GM19324 (cell line): Measurements from ENCODE around the gene ZFTA.

Experiments used
- ATAC-seq: cut with Tn5 transposase; IDR thresholded peaks from one replicate; pipeline ENCODE4 v1.9.1; 2021; ENCODE audit warnings: mild to moderate bottlenecking, moderate library complexity; ENCODE audit not compliant: unreplicated experiment, low FRiP score

The ZFTA gene

DNA sequence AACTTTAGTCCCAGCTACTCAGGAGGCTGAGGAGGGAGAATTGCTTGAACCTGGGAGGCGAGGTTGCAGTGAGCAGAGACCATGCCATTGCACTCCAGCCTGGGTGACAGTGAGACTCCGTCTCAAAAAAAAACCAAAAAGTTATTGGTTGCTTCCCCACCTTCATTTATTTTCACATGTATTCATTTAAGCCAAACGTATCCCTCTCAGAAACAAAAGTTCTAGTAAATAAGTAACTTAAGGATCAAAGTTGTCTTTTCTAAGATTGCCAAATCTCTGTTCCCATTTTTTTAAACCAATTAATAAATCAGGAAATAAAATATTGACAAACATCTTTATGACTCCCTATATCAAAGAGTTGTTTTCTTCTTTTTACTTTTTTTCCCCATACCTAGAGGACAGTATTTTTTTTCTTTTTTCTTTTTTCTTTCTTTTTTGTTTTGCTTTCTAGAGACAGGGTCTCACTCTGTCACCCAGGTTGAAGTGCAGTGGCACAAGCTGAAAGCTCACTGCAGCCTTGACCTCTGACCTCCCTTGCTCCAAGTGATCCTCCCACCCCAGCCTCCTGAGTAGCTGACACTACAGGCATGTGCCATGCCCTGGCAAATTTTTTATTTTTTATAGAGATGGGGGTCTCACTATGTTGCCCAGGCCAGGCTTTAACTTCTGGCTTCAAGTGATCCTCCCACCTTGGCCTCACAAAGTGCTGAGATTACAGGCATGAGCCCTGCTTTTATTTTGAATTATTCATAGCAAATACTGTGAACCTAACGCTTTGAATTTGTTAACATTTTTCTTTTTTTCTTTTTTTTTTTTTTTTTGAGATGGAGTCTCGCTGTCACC lies 11.4 kb downstream of the ZFTA start:
- ATAC-seq: no peak

DNA sequence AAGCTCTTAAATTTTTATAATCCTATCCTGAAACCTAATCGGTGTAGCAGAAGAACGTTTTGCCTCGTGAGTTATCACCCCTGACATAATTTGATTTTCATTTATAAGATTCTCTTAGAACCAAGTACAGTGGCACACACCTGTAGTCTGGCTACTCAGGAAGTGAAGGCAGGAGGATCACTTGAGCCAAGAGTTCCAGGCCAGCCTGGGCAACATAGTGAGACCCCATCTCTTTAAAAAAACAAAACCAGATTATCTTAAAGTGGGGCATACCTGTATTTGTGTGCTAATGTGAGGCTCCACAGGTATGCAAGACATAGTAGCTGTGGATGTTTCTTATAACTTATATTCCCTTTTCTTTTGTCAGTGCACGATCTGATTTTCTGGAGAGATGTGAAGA lies 19.0 kb downstream of the ZFTA start:
- no peak for ATAC-seq

DNA sequence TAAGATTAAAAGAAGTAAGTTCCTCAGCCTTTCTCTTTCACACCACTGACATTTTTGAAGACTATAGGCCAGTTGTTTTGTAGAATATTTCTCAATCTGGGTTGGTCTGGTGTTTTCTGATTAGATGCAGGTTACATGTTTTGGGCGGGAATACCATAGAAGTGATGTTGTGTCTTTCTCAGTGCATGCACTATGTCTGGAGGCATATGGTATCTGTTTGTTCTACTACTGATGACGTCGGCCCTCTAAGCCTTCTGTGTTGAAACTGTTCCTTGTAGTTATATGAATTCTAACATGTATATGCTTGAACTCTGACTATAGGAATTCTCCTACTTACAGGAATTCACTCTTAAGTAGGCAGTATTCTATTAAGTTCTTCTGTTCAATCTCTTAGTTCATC lies 21.6 kb downstream of the ZFTA start:
- ATAC-seq: no peak

DNA sequence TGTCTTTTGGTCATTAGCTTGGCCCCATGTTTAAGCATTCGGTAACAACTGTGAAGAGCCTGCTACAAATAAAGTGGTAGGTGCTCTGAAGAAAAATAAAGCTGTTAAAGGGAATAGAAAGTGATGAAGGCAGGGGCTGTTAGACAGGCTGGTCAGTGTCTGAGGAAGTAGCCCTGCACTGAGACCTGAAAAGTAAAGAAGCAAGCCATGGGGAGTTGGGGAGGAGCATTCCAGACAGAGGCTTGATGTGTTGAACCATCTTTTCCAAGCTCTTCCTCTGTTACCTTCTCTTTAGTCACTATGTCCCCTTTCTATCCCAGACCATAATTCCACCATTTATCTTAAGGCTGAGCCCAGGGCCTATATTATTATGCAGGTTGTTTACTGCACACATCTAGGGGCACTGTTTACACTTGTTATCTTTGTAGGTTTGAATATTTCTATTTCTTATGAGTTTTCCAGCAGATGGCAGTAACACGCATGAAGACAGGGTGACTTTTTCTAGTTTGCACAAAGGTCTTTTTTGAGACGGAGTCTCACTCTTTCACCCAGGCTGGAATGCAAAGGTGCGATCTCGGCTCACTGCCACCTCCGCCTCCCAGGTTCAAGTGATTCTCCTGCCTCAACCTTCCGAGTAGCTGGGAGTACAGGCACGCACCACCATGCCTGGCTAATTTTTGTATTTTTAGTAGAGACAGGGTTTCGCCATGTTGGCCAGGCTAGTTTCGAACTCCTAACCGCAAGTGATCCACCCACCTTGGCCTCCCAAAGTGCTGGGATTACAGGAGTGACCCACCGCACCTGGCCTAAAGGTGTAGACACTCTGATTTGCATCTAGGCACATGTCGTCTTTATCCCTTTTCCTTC lies 23.0 kb downstream of the ZFTA start:
- no peak for ATAC-seq

DNA sequence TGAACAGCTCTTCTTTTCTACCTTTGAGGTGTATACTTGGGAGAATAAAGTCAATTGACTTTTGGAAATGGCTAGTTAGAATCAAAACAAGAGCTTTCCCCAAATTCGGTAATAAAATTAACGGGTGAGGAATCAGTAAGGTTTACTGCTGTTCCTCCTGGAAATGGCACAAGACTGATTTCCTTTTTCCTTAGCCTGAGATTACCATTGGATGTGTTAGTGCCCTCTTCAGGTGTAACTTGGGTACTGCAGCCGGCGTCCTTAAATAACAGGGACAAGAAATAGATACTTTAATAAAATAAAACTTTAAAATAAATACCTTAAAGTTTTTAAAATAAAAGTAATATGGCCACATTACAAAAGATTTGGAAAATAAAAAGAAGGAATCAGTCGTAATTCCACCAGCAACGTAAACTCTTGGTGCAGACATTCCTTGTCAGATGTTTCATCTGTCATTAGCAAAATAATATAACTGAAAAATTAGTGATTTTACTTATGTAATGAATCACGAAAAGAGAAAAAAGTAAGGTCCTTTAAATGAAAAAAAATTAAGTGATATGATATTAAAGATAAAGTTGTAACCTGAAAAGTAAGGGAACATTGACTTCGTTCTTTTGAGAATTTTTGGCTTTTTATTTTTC lies 29.7 kb downstream of the ZFTA start:
- ATAC-seq: no peak

DNA sequence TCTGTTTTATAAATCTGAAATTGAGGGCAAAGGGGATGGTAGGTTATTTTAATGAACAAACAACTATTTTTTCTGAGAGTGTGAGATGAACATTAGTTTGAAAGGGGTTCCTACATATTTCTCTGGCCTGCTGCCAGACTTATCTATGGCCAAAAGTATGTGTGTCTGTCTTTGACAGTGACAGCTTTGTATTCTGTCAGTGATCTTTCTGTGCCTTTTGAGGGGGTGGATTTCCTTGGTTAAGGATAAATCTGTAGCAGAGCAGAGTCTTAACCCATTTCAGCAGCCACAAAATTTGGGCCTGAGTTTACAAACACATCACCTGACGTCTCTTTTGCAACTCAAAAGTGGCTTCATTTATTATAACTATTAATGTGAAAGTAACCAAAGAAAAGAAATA lies 30.9 kb downstream of the ZFTA start:
- ATAC-seq: no peak

DNA sequence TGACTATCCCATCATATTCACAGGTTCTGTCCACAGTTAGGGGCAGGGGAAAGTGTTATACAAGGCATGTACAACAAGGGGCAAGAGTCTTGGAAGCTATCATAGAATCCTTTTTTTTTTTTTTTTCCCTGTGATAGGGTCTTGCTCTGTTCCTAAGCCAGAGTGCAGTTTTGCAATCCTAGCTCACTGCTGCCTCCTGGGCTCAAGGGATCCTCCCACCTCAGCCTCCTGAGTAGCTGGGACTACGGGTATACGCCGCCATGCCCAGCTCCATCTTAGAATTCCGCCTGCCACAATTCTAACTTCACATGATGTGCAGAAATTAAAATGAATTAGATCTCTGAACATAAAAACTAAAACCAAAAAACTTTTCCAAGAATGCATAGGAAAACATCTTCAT lies 31.7 kb downstream of the ZFTA start:
- ATAC-seq: no peak

DNA sequence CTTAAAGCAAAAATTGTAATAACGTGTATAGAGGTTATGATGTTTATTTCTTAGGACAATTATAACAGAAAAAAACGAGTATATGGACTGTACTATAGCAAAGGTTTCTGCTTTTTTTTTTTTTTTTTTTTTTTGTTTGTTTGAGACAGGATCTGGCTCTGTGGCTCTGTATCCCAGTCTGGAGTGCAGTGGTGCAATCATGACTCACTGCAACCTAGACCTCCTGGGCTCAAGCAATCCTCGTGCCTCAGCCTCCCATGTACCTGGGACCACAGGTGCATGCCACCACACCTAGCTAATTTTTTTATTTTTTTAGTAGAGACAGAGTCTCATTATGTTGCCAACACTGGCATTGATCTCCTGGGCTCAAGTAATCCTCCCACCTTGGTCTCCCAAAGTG lies 39.2 kb downstream of the ZFTA start:
- ATAC-seq: no peak

DNA sequence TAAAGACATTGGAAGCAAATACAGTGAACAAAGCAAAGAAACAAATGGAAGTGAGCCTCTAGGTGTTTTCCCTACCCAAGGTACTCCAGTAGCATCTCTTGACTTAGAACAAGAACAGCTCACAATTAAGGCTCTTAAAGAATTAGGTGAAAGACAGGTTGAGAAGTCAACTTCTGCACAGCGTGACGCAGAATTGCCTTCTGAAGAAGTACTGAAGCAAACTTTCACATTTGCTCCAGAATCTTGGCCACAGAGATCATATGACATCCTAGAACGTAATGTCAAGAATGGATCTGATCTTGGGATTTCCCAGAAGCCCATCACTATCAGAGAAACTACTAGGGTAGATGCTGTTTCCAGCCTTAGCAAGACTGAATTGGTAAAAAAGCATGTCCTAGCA lies 48.0 kb downstream of the ZFTA start:
- ATAC-seq: no peak

DNA sequence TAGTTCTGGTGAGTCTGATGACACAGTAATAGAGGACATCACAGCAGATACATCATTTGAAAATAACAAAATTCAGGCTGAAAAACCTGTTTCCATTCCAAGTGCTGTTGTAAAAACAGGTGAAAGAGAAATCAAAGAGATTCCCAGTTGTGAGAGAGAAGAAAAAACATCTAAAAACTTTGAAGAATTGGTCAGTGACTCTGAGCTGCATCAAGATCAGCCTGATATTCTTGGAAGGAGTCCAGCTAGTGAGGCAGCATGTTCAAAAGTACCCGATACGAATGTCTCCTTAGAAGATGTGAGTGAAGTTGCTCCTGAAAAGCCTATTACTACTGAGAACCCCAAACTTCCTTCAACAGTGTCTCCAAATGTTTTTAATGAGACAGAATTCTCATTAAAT lies 48.6 kb downstream of the ZFTA start:
- no peak for ATAC-seq

DNA sequence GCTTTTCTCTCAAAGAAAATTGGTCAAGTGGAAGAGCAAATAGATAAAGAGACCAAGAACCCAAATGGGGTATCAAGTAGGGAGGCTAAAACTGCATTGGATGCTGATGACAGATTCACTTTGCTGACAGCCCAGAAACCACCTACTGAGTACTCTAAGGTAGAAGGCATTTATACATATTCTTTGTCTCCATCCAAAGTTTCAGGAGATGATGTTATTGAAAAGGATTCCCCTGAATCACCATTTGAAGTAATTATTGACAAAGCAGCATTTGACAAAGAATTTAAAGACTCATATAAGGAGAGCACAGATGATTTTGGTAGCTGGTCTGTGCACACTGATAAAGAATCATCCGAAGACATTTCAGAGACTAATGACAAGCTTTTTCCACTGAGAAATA lies 49.6 kb downstream of the ZFTA start:
- ATAC-seq: no peak
